Measurements from ENCODE around the gene PPP1R1B.

PPP1R1B gene

GRCh38 chr17:39617446-39618245 is 9.1 kb upstream of the PPP1R1B start:
- no peak for DNase-seq

DNA sequence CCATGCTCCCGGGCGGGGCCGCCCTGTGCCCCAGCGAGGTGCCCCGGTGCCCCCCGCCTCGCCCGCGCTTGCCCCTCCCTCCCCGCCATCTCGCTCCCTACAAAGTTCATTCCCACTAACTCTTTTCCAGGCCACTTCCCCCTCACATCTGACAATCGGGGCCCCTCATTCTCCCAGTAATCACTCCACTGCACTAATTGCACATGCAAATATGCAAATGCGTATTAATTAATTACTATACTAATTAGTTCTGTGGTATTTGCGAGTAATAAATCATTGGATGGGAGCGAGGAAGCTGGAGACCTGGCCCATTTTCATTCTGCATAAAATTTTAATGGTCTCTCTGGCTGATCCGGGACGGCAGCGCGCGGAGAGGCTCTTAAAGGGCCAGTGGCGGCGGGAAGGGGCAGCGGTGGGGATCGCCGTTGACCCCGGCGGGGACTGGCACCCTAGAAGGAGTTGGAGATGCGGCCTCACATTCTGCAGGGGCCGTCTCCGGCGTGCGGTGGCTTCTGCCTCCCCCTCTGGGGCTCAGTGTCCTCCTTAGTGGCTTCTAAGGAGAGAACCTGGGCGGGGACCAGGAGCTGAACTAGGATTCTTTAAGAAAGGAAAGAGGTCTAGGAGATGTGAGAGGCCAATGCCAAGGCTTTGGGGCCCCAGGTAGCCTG is 8.4 kb upstream of the PPP1R1B start:
- no peak for DNase-seq

- no peak for DNase-seq
Observed at GRCh38 chr17:39618956-39619785, 7.6 kb upstream of the PPP1R1B start.

DNA sequence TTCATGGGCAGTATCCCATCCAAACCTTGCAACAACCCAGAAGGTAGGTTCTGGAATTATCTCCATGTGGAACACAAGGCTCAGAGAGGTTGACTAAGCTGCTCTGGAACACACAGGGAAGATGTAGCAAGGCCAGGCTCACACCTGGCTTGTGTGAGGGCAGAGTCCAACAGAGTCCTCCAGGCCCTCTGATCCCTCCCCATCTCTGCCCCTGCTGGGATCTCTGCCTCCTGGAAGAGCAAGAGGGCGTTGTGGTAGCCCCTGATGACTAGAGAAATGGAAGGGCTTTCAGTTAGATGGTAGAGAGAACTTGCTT is 7.0 kb upstream of the PPP1R1B start:
- DNase-seq: no peak

GRCh38 chr17:39621523-39622379 is 5.0 kb upstream of the PPP1R1B start:
- DNase-seq: peak; percentile 23

GRCh38 chr17:39622380-39623006 is 4.3 kb upstream of the PPP1R1B start:
- DNase-seq: no peak

DNA sequence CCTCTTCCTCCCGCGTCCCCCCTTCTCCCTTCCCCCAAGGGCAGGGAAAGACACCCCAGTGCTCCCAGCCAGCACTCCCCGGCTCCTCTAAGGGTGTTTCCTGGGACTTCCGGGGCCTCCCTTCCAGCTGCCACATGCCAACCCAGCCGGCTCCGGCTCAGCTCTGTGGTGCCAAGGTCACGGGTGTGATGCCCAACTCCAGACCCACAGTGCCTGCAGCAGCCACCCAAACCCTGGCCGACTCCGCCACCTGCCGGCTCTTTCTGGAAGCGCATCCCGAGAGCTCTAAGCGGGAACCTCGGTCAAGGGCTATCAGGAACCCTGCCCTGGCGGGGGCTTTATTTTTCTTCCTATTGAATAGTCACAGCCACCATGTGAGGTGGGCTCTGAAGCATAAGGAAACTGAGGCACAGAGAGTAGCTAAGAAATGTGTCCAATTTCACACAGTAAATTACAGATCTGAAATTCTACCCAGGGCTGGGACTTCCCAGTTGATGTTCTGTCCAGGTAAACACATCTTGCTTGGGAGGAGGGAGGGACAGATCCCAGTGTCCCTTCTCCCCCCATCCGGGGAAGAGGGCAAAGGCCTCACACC is 3.3 kb upstream of the PPP1R1B start:
- DNase-seq: peak; percentile 22

- DNase-seq: no peak
Observed at GRCh38 chr17:39624313-39624712, 2.4 kb upstream of the PPP1R1B start.

DNA sequence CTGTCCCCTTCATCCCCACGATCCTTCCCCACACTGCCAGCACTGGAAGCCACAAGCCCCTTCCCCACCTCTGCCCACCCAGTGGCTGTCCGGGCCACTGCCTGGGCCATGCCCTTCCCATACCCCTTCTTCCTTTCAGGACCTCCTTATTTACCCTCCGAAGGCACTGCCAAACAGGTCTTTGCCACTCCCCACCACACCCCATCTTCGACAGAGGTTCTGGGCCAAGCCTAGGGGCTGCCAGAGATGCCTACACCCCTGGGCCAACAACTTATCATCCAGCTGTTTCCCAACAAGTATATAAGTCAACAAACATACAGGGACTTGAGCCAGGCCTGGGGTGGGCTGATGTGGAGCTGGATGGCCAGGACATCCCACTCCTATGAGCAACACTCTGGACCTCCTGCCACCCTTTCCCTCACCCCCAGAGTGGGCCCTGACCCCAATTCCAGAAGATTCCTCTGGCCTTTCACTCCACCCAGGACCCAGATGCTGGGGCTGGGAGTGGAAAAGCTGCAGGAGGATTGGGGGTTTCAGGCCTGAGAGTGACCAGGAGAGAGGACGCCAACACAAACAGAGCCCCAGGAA is 1.5 kb upstream of the PPP1R1B start:
- DNase-seq: no peak

DNA sequence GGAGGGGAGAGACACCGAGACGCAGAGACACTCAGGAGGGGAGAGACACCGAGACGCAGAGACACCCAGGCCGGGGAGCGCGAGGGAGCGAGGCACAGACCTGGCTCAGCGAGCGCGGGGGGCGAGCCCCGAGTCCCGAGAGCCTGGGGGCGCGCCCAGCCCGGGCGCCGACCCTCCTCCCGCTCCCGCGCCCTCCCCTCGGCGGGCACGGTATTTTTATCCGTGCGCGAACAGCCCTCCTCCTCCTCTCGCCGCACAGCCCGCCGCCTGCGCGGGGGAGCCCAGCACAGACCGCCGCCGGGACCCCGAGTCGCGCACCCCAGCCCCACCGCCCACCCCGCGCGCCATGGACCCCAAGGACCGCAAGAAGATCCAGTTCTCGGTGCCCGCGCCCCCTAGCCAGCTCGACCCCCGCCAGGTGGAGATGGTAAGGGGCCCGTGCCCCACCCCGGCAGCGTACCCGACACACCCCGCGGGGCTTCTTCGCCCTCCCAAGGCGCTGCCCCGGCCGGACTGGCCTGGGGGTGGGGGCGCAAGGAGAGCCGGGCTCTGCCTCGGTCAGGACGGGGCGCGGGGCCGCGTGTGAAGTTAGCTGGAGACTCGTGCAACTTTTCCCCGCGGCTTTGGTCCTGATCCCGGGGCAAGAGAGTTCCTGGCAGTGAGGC is 427 bp downstream of the PPP1R1B start:
- no peak for DNase-seq

DNA sequence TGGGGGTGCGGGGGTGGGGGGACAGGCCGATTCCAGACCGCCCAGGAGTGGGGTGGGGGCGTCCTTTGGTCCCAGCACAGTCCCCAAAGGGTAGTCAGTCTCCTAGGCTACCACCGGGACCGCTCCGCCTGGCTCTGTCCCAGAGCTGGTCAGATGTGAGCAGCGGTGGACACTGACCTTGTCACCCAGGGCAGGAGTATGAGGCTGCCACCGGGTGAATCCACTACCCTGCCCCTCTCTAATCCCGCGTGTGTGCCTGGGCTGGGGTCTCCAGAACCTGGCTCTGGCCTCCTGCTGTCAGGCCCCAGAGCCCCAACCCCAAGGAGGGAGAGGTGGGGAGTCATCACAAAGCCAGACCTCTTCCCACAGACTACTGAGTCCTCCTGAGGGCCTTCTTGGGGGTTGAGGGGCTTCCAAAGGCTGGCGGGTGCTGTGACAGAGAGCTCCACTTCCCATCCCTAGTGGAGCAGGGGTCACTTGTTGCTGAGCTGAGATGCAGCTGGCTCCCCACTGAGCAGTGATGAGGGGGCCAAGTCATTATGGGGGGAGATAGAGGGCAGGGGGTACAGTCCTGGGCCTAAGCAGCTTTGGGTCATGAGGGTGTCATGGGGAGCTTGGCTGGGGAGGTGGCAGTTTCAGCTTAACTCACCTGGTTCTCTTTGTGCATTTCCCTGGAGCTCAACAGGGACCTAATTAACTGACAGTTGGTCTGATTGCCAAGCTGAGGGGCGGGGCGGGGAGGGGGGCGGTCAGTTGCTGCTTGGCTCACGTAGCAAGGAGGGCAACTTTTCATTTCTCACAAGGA is 1.2 kb downstream of the PPP1R1B start:
- DNase-seq: no peak

- no peak for DNase-seq
Observed at GRCh38 chr17:39628655-39629493, 2.1 kb downstream of the PPP1R1B start.

- no peak for DNase-seq
Observed at GRCh38 chr17:39629494-39629880, 2.7 kb downstream of the PPP1R1B start.

DNA sequence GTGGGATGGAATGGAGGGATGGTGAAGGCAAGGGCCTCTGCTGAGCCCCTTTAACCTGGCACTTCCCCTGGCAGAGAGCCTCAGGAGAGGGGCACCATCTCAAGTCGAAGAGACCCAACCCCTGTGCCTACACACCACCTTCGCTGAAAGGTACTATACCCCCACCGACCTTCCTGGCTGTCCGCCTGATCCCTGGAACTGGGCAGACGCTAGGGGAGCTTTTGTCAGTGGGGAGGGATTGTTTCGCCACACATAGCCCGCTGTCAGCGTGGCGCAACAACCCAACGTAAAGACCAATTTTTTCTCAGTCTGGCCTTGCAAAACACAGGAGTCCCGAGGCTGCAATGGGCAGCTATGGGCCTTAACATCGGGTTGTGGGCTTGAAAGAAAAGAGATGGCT is 3.1 kb downstream of the PPP1R1B start:
- no peak for DNase-seq

GRCh38 chr17:39631403-39631802 is 4.7 kb downstream of the PPP1R1B start:
- DNase-seq: no peak

- no peak for DNase-seq
Observed at GRCh38 chr17:39632153-39632941, 5.6 kb downstream of the PPP1R1B start.

- DNase-seq: no peak
Observed at GRCh38 chr17:39633570-39634183, 6.9 kb downstream of the PPP1R1B start.

DNA sequence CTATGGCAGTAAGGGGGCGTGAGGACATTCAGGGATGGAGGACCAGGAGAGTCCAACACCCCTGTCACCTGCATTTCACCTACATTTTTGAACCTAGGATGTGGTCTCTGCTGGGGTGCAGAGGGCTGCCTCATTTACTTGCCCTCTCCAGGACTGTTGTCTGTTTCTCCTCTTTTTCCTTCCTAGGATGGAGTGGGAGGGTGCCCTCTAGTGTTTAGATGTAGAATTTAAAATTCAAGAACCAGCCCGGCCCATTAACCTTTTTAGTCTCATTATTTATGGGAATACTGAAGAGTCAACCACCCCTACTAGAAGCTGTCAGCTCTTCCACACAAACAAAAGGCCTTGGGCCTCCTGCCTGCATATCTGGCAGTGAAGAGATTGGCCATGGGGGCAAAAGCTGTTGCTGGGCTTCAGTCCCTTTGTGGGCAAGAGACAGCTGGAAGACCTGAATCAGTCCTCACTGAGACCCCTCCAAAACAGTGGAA is 7.7 kb downstream of the PPP1R1B start:
- DNase-seq: peak; percentile 8

Measured in NCI-H1048 (cell line).